Measurements from ENCODE around the gene ANKRD33.

The ANKRD33 gene

GRCh38 chr12:51921017-51921725, 33.3 kb downstream of the ANKRD33 start:
- no peaks in the 10 kb centered on the region for H3K27me3 ChIP-seq
- TF ChIP-seq CTCF (IDR thresholded peaks at IDR 0.05; ENCODE audit: low read depth, low read length): no peak
- no peak overlapping the region for H3K4me3 ChIP-seq (ENCODE audit: low read depth, low read length)
- H3K9me3 ChIP-seq: no peaks in the 10 kb centered on the region
- no peaks in the 10 kb centered on the region for H3K36me3 ChIP-seq
- peaks cover 40% of the 10 kb centered on the region for H3K4me1 ChIP-seq
- DNase-seq: peak; percentile 50

- no peak for TF ChIP-seq CTCF (IDR thresholded peaks at IDR 0.05; ENCODE audit: low read depth, low read length)
- no peak overlapping the region for H3K4me3 ChIP-seq (ENCODE audit: low read depth, low read length)
- H3K9me3 ChIP-seq: no peaks in the 10 kb centered on the region
- H3K27me3 ChIP-seq: no peaks in the 10 kb centered on the region
- no peak for DNase-seq
- peaks cover 48% of the 10 kb centered on the region for H3K4me1 ChIP-seq
- no peaks in the 10 kb centered on the region for H3K36me3 ChIP-seq
Measured at GRCh38 chr12:51922146-51922545, 34.2 kb downstream of the ANKRD33 start.

- DNase-seq: no peak
- Histone ChIP-seq H3K9me3 (no peaks in the 10 kb centered on the region), H3K4me3 (ENCODE audit: low read depth, low read length) (no peak overlapping the region), H3K36me3 (no peaks in the 10 kb centered on the region), H3K4me1 (peaks cover 41% of the 10 kb centered on the region), H3K27me3 (no peaks in the 10 kb centered on the region)
- no peak for TF ChIP-seq CTCF (IDR thresholded peaks at IDR 0.05; ENCODE audit: low read depth, low read length)
Measured at GRCh38 chr12:51922762-51923505, 35.0 kb downstream of the ANKRD33 start.

- peak; percentile 51 for DNase-seq
- H3K4me3 ChIP-seq (ENCODE audit: low read depth, low read length): no peak overlapping the region
- peak; percentile 66 for TF ChIP-seq CTCF (IDR thresholded peaks at IDR 0.05; ENCODE audit: low read depth, low read length)
Measured at GRCh38 chr12:51923506-51924365, 35.8 kb downstream of the ANKRD33 start.

GRCh38 chr12:51924551-51925319, 36.8 kb downstream of the ANKRD33 start:
- H3K36me3 ChIP-seq: no peaks in the 10 kb centered on the region

More at GRCh38 chr12:51923506-51924365, 35.8 kb downstream of the ANKRD33 start:
- Histone ChIP-seq H3K36me3 (no peaks in the 10 kb centered on the region), H3K4me1 (peaks cover 33% of the 10 kb centered on the region), H3K27me3 (no peaks in the 10 kb centered on the region), H3K9me3 (no peaks in the 10 kb centered on the region)

More at GRCh38 chr12:51924551-51925319, 36.8 kb downstream of the ANKRD33 start:
- no peaks in the 10 kb centered on the region for H3K9me3 ChIP-seq
- peaks cover 31% of the 10 kb centered on the region for H3K4me1 ChIP-seq
- DNase-seq: no peak
- no peaks in the 10 kb centered on the region for H3K27me3 ChIP-seq
- no peak for TF ChIP-seq CTCF (IDR thresholded peaks at IDR 0.05; ENCODE audit: low read depth, low read length)
- H3K4me3 ChIP-seq (ENCODE audit: low read depth, low read length): no peak overlapping the region

Measured in BE2C (cell line).